Measurements from ENCODE around the gene LUC7L2. TPM values are rescaled to one million over a fixed set of nuclear protein-coding genes. Genes with fewer than 3 reads are reported as not detected.
A peak's percentile ranks its signal among the peaks of the same experiment; 100 is the strongest.

LUC7L2 gene
- total and polyA plus RNA-seq, 9 of the 15 experiments (the other 6 are each of a cell fraction or from before 2014, with no cell fraction given): 56.1 to 207 (median 141) TPM

GRCh38 chr7:139340037-139340807 is 19.5 kb upstream of the LUC7L2 start (continued):
- TF ChIP-seq THAP12 (CRISPR knock-in tag; IDR thresholded peaks at IDR 0.05) (peak; percentile 40; the same call in 1 of the 2 replicates), STAT6 (CRISPR knock-in tag; IDR thresholded peaks at IDR 0.05) (peak; percentile 89), TCF15 (CRISPR knock-in tag; IDR thresholded peaks at IDR 0.05) (peak; percentile 86), ZNF165 (CRISPR knock-in tag; IDR thresholded peaks at IDR 0.05; ENCODE audit: borderline replicate concordance) (peak; percentile 64; the same call in 1 of the 2 replicates), CBFB (CRISPR knock-in tag; IDR thresholded peaks at IDR 0.05) (peak; percentile 69), RNF2 (IDR thresholded peaks at IDR 0.05) (peak; percentile 91), CBX3 (IDR thresholded peaks at IDR 0.05; ENCODE audit: borderline replicate concordance in 1 of 2, low read length in 2 of 2) (peak; percentile 74 to 93), TAF9B (IDR thresholded peaks at IDR 0.05; ENCODE audit: partially characterized antibody) (no peak), BCL6 (CRISPR knock-in tag; IDR thresholded peaks at IDR 0.05) (peak; percentile 53; the same call in 1 of the 2 replicates), PATZ1 (CRISPR knock-in tag; IDR thresholded peaks at IDR 0.05; ENCODE audit: borderline replicate concordance) (0 out of 2 replicates have a peak, but pooled peaks have one; percentile 64), ZFX (CRISPR knock-in tag; IDR thresholded peaks at IDR 0.05) (peak; percentile 93), RERE (CRISPR knock-in tag; IDR thresholded peaks at IDR 0.05; ENCODE audit: borderline replicate concordance) (no peak; the same call in 1 of the 2 replicates), ZNF121 (CRISPR knock-in tag; conservative IDR thresholded peaks at IDR 0.05) (peak; percentile 77)
